ENCODE data around the gene CCDC186. TPM values are rescaled to one million over a fixed set of nuclear protein-coding genes. Genes with fewer than 3 reads are reported as not detected.

Gene CCDC186
- polyA plus RNA-seq, 1 donor: 10.3 TPM

DNA sequence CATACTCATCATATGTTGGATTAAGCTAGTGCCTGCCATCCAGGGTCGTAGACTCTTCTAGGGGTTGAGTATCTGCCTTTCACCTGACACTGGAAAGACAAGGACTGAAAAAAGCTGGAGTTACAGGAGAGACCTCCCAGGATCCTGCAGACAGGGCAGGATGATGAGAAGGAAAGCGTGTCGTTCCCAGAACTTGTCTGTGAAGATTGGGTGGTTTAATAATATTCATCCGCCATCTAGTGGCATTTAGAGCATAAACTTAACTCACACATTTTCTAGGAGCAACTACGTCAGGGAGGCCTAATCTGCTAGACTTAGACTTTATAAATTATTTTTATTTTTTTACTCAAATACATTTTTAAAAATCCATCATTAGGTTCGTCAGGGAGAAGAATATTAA lies 70.7 kb downstream of the CCDC186 start:
- peak; percentile 49 for DNase-seq

DNA sequence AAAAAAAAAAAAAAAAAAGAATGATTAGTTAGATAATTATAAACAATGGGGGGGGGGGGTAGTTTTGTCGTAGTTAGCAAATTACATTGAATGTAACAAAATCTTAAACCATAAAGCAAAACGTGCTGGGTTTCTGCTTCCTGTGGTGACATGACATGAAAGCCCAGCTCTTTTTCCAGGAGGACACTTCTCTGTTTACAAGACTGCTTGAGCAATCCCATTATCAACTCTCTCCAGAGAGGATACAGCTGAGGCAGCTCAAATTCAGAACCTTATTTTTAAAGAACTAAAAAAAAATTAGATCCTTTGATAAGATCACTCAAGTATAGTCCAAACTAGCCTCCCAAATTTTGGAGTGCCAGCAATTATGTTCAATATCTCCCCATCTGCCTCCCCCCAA lies 71.7 kb downstream of the CCDC186 start:
- DNase-seq: no peak

DNA sequence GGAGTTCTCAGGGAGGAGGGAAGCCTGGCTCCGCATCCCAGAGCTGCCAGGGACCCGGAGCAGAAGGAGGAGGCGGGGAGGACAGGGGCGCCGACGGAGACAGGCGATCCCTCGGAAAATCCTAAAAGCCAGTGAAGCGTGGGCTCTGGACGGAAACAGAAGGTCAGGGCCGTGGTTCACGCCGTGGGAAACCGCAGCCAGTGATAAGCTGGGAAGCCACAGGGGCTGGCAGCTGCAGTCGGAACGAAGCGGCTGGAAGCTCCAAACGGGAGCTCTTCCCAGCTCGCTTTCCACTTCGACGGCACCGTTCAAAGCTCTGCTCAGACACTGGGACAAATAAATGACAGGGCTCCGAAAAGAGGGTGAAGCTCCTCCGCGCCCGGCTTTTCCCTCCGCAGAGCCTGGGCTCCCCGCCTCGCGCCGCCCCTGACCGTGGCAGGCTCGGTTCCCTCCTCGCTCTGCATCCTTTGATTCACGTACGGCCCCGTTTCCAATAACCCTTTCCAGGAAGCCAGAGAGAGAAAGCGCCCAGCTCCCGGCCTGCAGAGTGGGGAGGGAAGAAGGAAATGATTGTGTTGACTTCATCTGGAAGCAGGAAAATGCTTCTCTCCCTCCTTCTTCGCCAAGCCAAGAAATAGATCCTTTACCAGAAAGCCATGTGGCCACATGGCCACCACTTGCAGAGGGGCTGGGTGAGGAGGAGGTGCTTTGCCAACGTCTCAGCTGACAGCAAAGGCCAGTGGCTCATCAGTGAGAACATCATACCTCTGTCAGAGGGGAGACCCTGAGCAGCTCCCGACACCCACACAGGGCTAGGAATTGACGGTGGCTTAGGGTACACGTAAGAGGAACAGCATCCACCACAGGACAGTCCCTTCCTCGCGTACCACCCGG lies 72.9 kb downstream of the CCDC186 start:
- peak; percentile 62 for DNase-seq

DNA sequence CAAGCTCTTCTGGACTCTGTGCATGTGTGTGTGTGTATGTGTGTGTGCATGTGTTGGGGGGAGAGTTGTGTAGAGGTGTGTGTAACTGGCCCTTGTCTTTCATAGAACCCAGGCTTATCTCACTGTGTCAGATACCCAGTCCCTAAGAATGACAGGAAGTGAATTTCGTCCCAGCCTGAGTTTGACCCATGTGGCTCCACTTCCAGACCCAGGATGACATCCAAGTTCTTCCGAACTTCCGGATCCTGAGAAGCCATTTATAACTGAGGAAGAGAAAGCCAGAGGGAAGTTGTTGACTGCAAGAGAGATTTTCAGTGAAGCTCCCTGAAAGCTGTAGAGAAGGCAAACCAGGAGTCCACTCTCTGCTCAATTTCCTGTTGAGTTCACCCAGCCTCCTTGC lies 77.1 kb downstream of the CCDC186 start:
- DNase-seq: no peak

DNA sequence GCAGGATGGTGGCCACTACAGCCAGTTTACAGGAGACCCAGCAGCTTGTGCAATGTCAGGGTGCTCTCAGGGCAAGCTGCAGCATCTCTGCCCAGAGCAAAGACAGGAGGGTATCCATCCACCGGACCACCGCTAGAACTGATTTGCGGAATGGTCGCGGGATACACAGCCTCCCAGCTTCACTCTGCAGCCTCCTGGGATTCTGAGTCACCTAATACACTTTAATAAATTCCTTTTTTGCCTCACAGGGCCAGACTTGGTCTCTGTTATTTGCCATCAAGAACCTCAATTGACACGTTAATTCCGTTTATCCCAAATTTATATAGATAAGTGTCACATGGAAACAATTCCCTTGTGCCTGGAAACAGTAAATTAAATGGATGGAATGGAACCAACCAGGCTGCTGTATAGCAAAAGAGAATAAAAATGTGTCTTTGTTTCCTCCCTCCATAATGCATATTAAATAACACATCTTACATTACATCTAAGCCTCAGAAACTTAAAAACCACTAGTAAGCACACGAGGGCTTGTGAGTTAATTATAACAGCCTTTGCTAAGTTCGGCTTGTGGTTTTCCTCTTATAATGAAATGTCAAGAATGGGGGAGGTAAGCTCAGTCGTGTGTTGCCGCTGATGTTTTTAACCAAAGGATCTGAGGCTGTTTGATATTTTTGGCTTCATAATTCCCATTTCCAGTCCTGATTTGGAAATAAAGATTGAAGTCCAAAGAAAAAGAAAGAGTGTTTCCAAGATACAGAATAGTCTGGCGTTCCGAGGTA lies 78.3 kb downstream of the CCDC186 start:
- peak; percentile 32 for DNase-seq

DNA sequence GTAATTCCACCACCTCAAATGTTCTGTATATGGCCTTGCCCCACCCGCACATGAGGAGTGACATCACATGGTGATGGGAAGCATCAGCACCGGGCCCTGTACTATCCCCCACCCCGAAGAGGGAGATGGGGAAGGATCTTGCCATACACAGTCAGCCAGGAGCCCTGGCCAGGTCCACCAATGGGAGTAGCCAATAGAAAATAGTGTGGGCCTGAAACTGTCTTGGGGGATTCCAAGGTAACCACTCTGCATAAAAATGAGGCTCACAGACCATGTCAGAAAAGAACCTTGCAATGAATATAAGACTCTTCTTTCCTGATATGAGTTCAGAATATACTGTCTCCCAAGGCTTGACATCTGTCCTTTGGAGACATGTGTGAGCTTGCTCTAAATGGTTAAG lies 79.2 kb downstream of the CCDC186 start:
- no peak for DNase-seq

DNA sequence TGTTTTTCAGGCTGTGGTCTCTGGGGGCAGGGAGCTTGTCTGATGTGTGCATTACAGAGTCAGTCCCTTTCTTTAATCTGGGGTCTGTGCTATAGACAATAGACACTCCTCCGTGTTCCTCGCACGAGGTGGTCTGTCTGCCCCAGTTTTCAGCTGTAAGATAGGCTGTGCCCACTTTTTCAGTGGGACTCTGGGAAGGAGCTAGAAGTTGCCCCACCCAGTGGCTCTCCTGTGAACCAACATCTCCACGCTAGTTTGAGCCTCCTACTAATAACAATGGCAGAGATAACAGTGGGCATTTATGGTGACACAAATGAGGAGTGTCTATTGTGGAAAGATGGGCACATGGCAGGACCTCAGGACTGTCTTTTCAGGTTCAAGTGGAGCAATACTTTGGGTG lies 86.3 kb downstream of the CCDC186 start:
- DNase-seq: no peak

DNA sequence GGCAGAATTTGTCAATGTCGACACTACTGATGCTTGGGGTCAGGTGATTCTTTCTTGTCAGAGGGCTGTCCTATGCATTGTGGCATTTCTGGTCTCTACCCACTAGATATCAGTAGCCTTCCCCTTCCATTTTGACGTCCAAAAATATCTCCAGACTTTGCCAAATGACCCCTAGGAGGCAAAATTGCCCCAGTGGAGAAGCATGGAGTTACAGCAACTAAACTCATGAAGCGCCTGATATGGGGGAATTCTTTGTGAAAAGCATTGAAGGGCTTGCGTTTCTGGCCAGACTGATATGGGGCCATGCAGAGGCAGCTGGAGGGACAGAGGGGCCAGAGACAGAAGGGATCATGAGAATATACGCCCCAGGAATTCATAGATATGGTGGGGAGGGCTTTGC lies 86.7 kb downstream of the CCDC186 start:
- no peak for DNase-seq

DNA sequence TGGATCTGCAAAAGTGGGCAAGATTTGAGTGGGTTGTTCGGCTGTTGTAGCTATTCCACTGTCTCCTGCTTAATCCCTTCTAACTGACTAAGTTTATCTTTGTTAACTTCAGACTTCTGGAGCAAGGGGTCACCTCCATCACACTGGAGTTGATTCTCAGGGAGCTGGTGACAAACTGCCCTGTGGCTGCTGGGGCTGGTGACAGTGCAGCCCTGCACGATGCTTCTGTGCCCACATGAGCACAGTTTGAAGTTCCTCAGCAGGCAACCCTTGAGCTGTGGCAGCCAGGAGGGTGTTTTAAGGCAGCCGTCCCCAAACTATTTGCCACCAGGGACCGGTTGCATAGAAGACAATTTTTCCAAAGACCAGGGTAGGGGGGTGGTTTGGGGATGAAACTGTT lies 89.8 kb downstream of the CCDC186 start:
- DNase-seq: no peak

DNA sequence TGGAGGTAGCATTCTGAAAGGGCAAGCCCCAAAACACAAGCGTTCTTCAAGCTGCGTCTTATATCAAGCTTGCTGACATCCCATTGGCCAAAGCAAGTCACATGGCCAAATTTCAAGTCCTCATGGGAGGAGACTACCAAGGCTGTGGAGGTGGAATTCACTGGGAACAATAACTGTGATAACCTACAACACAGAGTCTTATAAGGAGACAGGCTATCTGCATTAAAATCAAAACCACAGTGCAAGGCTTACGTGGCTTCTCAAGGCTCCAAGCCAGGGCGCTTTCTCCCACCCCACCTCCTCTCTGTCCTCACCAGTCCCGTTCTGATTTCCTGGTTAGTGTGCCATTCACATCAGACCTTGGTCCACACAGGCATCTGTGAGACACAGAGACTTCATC lies 91.0 kb downstream of the CCDC186 start:
- no peak for DNase-seq

DNA sequence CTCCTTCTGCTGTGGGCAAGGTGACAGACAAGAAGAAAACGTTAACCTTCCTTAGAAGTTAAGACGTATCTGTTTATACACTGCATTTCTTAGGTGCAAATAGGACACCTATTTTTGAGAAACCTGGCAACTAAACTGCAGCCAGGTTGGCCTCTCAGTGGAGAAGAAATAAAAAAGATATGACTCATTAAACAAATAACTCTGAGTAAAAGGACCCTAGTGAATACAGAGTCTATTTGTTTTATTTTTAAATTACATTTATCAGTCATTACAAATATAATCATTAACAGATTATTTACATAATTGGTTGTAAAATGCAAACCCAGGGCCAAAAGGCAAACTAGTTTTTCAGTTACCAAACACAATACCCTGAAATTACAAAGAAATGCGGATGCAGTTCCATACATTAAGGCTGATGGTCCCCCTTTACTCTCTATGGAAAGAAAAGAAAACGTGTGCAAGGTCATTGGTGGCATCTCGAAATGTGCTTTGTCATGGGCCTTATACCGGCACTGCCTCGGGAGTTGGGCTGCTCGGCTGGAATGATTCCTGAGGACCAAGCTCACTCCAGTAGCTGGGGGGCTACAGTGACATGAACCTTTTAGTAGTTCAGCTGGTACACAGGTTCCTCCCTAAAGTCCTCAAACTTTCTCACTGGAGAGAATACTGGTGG lies 92.0 kb downstream of the CCDC186 start:
- DNase-seq: no peak

DNA sequence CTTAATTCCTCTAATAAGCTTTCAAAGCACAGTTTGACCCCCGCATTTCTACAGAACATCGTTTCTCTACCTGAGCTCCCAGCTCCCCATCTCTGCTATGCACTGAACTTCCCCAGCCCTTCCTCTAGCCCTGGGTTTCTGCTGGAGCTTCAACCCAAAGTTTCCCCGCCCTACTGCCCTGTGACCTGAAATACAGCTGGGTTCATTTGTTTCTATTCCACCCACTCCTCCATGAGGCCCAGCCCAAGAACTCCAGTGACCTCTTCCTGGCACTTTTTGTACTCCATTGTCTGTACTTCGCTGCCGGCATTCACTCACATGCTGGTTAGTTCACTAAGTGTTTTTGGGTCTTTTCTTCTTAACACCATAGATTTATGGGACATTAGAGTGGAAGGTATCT lies 94.6 kb downstream of the CCDC186 start:
- no peak for DNase-seq

DNA sequence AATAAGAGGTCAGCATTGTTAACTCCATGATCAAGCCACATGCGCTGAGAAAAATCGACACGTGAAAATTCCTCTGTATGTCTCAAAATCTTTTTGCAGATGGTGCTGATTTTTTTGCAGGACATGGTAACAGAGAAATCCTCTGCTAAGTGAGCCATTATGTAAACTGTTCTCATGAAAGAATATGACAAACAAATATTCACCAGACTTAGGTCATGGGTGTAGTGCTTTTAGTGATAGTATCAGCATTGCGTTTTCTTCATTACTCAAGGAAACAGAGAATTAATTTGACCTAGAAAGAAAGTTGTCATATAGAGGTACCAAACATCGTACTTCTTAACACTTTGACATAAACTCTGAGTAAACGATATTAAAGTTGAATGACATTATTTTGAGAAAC lies 95.7 kb downstream of the CCDC186 start:
- DNase-seq: no peak

DNA sequence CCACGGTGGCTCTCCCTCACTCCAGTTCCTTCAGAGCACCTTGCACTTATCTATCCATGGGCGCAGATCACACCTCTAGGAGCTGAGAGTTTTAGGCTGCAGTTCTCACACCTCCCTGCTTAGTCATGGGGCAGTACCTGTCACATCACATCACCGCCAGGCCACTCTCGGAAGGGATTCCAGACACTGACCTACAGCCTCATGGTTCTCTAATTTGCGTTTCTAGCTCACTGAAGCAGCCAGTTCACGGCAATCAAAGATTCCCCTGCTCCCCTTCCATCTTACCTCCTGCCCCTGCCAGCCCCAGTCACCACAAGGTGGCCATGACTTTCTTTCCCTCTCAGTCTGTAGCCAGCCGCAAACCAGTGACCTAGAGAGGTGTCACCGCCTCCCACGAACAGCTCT lies 96.2 kb downstream of the CCDC186 start:
- no peak for DNase-seq

DNA sequence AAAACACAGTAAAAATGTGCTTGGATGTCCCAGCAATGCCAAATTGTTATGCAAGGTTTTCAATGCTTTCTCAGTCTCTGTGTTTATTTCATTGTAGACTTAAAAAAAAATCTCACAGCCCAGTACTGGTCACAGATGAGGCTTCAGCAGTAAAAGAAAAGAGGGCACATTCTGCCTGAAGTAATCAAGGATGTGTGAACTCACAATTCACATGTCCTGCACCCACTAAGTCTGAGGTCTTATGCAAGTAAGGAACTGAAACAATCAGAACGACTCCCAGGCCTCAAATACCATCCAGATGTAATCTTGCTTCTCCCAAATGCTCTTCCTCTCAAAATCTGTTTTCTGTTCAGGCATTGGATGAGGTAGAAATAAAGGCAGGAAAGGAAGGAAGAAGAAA lies 96.7 kb downstream of the CCDC186 start:
- DNase-seq: no peak

DNA sequence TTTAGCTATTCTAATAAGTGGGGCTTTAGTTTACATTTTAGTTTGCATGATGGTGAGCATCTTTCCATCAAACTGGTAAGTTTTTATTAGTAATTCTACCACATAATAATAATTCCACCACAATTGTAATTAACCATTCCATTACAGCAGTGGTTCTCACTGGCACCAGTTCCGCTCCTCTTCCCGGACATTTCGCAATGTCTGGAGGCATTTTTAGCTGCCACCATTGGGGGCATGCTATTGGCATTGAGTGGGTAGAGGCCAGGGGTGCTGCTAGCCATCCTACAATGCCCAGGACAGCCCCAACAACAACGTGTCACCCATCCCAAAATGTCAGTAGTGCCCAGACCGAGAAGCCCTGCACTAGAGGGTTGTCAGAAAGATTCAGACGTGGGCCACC lies 98.9 kb downstream of the CCDC186 start:
- no peak for DNase-seq

DNA sequence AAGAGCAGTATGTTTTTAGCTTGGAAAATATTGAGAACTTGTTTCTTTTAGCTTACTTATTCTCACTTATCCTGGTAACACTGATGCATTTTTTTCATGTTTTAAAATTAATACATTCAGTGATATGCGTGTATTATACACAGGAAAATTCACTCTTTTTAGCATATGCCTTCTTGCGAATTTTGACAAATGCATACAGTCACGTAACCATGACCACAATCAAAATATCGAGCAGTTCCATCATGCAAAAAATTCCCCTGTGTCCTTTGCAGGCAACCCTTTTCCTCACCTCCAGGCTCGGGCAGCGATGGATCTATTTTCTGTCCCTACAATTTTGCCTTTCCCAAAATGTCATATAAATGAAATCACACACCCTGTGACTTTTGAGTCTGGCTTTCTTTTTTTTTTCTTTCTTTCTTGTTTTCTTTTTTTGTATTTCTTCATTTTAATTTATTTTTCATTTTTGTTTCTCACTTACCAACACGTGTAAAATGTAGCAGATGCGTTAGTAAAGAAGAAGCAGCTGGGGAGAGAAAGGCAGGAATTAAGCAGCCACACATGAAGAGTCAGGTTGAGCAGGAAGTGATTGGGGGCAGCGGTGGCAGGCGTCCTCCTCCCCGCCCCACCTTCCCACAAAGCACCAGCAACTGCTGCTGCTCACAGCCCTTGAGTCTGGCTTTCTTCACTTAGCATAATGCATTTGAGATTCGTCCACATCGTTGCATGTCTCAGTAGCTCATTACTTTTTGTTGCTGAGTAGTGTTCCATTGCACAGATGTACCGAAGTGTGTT lies 100.4 kb downstream of the CCDC186 start:
- no peak for DNase-seq

DNA sequence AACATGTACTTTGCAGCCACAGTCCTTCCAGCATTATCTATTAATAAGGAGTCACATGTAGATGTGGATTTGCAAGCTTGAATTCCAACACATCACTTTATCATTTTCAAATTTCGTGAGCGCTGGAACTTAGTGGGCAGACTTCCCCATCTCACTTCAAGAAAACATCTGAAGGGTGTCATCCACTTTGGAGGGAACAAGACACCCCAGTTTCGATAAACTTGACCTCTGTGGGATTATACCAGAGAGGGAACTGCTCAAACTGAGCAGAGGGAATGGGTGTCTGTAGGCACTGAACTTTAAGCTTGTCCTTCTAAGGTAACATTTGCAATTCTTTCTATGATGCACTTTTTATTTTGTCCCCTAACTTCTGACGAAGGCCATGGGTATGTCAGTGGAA lies 102.8 kb downstream of the CCDC186 start:
- DNase-seq: no peak
